ENCODE results near the gene SPPL3.
"Not testable (repeated sequence)": the region's sequence is repeated elsewhere in the genome, so short reads cannot be mapped to it uniquely, and the experiment has no call there.

The SPPL3 gene

DNA sequence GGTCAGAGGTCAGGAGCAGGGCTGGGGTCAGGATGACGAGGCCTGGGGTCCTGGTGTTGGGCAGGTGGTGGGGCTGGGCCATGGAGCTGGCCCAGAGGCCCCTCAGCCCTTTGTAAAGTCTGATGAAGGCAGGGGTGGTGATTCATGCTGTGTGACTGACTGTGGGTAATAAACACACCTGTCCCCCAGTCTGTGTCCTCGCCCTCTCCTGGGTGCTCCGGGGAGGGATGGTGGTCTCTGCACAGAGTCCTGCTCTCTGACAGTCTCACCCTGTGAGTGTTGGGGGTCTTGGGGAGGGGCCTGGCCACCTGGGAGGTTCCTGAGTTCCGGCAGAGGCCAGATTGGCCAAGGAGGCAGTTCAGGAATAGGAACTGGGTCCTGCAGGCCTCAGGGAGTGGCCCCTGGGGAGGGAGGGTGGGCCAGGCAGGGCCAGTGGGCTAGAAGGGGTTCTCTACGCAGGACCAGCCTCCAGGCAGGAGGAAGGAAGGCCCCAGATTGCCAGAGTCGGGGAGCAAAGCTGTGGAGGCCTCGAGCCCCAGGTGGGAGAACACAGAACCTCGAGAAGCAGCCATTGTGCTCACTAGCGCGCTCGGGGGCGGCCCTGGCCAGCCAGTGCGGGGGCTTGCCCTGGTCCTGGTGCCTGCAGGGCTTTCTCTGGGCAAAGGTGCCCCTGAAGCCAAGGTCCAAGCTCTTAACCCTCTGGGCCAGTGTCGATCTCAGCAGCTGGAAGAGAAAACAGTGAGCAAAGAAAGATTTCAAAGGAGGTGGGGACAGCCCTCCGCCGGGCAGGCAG, 164.1 kb downstream of the SPPL3 start:
- DNase-seq: no peak

DNA sequence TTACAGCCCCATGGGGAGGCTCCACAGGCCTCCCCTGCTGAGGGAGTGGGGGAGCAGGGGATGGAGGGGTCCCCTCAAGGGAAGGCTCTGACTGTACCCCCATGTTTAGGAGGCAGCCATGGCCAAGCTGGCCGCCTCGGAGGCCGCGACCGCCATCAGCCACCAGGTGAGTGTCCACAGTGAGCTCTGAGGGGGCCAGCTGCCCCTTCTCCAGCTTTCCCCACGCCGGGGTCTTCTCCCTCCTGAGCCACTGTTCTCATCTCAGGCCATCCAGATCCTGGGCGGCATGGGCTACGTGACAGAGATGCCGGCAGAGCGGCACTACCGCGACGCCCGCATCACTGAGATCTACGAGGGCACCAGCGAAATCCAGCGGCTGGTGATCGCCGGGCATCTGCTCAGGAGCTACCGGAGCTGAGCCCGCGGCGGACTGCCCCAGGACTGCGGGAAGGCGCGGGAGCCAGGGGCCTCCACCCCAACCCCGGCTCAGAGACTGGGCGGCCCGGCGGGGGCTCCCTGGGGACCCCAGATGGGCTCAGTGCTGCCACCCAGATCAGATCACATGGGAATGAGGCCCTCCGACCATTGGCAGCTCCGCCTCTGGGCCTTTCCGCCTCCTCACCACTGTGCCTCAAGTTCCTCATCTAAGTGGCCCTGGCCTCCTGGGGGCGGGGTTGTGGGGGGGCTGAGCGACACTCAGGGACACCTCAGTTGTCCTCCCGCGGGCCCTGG, 165.0 kb downstream of the SPPL3 start:
- DNase-seq: no peak

DNA sequence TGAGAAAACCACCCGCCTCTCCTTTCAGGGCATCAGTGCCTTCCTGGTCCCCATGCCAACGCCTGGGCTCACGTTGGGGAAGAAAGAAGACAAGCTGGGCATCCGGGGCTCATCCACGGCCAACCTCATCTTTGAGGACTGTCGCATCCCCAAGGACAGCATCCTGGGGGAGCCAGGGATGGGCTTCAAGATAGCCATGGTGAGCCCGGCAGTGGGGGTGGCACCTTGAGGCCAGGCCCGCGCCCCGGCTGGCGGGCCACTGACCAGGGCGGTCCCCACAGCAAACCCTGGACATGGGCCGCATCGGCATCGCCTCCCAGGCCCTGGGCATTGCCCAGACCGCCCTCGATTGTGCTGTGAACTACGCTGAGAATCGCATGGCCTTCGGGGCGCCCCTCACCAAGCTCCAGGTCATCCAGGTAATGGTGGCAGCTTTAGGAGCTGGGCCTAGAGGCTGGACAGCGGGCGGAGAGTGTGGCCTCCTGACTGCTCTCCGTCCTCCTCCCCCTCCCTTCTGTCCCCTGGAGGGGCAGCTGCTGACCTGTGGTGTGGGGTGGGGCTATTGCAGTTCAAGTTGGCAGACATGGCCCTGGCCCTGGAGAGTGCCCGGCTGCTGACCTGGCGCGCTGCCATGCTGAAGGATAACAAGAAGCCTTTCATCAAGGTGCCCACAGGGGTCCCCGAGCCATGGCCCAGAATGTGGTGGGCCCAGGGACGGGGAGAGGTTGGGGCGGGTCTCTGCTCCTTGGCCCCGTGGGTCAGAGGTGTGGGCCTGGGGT, 165.7 kb downstream of the SPPL3 start:
- DNase-seq: no peak

DNA sequence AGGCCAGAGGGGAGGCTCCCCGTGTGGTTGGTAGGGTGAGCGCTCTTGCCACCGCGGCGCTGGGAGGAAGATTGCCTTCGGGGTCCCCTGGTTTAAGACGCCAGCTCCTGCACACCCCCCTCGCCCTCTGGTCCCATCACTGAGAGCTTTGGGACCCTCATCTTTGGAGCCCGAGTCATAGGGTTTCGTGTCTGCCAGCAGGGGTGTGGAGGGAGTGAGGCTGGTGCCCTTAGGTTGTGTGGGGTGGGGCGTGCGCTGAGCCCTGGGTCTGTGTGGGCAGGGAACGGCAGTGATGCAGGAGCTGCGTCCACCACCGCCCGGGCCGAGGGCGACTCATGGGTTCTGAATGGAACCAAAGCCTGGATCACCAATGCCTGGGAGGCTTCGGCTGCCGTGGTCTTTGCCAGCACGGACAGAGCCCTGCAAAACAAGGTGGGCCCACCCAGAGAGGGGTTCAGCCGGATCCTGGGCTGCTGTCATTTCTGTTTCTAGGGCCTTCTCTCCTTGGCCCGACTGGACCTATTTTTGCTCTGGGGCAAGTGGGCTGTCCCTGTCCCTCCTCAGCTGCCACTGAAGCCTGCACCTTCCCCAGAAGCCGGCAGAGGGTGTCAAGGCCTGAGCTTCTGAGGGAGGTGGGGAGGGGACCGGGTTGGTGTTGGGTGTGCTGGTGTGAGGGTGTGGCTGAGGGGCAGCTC, 166.5 kb downstream of the SPPL3 start:
- no peak for DNase-seq

DNA sequence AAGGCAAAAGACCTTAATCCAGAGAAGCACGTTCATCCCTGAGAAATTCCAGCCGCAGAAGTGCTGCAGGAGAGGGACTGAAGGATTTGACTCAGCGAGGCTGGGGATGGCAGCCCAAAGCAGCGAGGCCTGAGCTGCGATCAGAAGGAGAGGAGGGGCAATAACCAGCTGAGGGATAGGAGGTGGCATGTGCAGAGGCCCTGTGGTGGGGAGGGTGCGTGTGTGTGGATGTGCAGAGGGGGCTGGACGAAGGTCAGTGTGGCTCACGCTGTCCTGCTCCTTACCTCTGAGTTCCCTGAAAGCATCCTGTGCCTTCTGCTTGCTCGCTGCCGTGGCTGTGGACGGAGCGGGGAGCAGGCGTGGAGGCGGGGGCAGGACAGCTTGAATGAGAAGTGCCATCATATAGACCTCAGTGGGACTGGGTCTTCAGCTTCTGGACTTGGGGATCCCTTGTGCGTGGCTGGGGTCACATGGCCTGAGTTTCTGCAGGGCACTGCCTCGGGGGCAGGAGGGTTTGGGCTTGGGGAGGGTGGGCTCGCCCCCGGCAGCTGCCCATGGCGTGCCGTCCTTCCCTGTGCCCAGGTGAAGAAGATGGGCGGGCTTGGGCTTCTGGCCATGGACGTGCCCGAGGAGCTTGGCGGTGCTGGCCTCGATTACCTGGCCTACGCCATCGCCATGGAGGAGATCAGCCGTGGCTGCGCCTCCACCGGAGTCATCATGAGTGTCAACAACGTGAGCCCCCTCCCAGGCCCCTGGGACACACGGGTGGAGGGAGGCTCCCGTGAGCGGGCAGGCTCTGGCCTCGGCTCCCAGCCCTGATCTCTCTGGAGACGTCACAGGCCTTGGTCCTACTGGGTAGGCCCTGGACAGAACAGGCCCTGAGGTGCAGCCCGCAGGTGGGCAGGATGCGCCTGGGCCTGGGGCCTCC, 167.5 kb downstream of the SPPL3 start:
- DNase-seq: no peak

DNA sequence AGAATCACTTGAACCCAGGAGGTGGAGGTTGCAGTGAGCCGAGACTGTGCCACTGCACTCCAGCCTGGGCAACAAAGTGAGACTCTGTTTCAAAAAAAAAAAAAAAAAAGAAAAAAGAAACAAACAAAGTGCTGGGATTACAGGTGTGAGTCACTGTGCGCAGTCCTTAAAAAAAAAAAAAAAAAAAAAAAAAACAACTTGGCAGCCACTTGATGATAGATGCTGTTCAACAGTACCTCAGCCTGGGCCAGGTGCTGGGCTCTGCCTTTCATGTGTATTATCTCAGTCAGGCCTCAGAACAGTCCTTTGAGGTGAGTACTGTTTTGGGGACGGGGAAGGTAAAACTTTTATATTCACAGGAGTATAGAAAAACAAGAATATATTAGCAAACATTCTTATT, 169.0 kb downstream of the SPPL3 start:
- no peak for DNase-seq

DNA sequence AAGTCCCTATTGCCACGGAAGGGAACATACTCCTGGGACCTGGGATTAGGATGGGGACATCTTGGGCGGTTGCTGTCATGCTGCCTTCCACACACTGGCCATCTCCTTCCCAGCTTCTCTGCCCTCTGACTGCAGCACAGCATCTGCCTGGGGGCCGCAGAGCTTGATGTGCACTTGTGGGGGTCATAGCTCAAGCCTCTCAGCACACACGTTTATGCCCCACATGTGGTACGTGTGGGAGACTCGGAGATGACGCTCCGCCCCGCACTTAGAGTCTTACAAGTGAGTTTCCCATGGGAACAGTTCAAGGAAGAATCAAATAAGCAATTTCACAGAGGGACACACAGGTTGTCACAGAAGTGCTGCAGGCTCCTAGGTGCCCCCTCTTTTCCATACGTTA, 169.9 kb downstream of the SPPL3 start:
- no peak for DNase-seq

DNA sequence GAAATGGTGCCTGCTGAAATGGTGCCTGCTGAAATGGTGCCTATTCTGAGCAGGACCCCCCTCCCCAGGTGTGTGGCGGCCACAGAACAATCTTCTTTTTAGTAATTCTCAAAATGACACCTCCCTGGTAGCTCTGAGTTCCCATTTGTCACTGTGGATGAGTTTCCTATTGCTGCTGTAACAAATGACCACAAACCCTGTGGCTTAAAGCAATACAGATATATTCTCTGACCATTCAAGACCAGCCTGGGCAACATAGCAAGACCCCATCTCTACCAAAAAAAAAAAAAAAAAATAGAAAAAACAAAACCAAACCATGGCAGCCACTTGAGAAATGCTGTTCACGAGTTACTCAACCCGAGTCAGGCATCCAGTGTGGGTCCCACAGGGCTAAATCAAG, 170.6 kb downstream of the SPPL3 start:
- no peak for DNase-seq

DNA sequence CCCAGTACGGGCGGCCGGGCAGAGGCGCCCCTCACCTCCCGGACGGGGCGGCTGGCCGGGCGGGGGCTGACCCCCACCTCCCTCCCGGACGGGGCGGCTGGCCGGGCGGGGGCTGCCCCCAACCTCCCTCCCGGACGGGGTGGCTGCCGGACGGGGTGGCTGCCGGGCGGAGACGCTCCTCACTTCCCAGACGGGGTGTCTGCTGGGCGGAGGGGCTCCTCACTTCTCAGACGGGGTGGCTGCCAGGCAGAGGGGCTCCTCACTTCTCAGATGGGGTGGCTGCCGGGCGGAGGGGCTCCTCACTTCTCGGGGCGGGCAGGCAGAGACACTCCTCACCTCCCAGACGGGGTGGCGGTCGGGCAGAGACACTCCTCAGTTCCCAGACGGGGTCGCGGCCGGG, 172.0 kb downstream of the SPPL3 start:
- DNase-seq: not testable (repeated sequence)

DNA sequence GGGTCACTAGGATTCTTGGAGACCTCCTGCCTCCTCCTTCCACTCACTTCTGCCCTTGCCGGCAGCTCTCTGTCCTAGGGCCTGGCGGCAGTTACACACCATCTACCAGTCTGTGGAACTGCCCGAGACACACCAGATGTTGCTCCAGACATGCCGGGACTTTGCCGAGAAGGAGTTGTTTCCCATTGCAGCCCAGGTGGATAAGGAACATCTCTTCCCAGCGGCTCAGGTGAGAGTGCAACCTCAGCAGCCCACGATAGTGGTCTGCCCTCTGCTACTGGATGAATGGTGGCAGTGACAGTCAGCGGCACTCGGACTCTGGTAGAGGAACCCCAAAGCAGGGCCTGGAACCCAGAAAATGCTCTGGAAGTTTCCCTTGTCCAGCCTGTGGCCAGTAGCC, 177.2 kb downstream of the SPPL3 start:
- DNase-seq: no peak

DNA sequence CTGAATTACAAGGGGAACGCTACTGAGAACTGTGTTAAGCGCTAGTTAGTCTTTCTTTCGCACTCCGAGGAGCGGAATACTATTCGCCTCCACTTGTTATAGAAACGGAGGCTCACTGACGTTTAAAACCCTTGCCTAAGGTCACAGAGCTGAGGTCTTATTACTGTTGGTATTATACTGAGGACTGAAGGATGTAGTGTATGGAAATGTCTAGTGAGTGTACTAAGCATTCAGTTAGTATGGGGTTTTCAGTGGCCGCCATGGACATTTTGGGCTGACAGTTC, 177.7 kb downstream of the SPPL3 start:
- no peak for DNase-seq

DNA sequence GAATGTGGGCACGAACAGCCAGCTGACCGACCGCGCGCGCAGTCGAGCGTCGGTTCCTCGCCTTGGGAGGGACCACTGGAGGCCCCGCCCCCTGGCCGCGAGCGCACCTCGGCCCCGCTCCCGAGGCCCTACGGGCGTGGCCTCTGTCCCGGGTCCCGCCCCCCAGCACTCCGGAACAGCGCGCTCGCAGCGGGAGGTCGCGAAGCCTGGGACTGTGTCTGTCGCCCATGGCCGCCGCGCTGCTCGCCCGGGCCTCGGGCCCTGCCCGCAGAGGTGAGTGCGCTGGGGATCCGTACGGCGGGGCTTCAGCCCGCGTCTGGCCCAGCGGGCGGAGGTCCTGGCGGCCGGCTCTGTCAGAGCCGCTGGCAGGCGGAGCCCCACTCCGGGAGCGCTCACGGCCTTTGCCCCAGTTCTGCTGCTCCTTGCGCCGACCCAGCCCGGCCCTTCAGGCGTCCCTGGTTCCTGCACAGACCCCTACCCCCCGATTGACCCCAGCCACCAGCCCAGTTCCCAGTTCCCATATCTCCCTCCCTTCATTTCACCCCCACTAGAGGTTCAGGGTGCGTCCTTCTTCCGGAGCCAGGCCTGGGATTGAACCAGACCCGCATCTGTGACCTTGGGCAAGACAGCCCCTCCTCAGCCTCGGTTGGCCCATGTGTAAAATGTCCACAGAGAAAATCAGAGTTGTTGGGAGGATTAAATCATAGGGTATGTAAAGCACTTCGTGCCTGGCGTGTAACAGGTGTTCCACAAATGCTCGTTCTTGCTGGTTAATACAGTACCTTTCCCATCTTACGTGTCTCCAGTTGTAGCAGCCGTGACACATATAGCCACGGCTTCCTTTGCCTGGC, 178.3 kb downstream of the SPPL3 start, which contains the start of gene ACADS:
TSS of gene ACADS (plus strand) at position 168 of the 851 bp plus-strand sequence. CDS start at position 228, 60 bp downstream.
- peak; percentile 67 for DNase-seq

DNA sequence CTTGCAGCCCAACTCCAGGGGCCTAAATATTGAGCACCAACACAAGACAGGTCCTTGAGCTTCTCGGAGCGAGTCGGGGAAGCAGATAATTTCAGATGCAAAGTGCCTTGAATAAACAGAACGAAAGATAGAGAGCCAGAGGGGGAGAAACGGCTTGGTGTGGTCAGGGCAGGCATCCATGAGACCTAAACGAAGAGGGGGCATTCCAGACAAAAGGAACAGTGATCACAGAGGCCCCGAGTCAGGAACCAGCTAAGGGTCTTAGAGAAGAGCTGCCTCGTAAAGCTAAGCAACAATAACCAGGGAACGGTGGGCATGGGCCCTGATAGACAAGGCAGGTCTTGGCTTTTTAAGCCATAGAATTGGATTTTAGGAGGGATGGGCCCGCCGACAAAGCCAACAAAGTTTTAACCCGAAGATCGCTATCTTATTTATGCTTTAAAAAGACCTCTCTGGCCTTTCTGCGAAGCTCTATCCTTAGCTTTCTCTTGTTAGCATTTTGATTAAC, 179.0 kb downstream of the SPPL3 start:
- DNase-seq: no peak

DNA sequence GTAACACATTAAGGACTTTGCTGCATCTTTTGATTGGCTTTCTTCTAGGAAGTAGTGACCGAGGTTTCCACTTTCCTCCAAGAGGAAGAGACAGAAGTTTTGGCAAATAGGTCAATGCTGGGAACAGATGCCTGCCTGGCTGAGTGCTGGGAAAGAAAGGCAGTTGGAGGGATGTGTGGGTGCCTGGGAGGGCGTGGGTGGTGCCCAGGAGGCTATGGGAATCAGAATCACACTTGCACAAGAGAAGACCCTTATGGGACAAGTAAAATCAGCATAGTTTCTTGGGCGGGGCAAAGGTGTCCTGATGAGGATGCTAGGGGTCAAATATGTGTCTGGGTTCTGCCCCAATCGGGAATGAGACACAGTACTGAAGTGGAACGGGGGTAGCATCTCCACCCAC, 179.4 kb downstream of the SPPL3 start:
- DNase-seq: no peak

DNA sequence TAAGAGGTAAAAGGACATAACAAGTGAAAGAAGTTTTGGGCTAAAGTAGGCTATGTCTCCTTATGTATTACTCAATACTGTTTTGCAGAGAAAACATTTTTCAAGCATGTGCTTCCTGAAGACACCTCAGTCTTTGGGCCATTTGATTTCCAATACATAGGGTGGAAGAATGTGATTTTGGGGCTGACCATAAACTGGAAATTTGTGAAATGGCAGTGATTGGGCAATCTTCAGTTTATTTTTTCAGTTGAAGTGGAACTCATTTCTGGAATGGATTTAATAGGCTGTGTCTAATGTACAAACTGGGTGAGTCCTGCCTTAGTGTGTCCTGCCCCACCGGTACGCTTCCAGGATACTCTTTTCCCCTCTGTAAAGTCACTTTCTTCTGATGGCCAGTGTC, 181.4 kb downstream of the SPPL3 start:
- DNase-seq: no peak

DNA sequence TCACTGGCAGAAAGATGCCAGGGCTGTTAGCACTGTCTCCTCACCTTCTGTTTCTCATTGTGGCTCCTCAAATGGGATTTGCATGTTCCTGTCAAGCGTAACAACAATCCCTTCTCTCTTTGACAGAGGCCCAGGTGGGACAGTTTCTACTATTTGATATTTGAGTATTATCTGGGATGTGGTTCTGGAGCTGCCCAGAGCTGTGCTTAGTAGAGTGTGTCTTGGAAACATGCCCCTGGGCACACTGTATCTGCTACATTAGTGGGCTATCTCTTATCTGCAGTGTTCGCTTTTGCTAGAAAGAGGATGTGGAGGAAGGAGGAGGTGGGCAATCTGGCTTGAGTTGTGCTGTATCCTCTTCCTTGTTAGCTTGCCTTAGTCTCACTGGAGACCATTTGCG, 182.3 kb downstream of the SPPL3 start:
- no peak for DNase-seq

DNA sequence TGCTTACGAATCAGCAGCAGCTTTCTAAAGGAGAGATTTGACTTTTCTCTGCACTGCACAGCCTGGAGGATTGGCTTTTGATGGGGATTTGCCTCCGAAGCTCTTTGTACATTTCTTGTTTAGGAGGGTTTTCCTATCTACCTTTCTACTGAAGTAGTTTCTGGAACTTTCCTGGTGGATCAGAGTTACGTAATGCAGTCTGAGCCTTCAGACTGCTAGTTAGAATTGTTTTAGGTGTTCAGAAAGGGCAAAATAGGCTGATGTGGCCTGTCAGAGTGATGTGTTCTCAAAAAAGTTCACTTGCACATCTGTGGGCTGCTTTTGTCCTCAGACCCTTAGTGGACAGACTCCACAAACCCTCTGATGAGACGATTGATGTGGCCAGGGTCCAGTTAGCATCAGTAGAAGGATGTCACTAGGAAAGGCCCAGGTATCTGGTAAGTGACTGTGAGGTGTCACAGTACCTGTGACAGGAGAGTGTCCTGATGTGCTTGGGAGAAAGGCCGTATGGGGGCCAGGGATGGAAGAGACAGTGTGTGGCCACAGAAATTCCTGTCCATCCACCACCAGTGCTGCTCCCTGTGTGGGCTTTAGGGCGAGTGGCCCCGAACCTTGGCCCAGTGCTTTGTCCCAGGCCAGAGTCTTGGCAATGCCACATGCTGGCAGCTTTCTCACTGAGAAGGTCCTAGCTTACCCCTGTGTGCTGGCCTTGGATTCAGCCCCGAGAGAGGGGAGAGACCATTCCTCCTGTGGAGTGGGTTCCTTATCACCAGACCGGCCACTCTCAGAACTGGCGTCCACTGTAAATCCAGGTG, 183.0 kb downstream of the SPPL3 start:
- DNase-seq: no peak

DNA sequence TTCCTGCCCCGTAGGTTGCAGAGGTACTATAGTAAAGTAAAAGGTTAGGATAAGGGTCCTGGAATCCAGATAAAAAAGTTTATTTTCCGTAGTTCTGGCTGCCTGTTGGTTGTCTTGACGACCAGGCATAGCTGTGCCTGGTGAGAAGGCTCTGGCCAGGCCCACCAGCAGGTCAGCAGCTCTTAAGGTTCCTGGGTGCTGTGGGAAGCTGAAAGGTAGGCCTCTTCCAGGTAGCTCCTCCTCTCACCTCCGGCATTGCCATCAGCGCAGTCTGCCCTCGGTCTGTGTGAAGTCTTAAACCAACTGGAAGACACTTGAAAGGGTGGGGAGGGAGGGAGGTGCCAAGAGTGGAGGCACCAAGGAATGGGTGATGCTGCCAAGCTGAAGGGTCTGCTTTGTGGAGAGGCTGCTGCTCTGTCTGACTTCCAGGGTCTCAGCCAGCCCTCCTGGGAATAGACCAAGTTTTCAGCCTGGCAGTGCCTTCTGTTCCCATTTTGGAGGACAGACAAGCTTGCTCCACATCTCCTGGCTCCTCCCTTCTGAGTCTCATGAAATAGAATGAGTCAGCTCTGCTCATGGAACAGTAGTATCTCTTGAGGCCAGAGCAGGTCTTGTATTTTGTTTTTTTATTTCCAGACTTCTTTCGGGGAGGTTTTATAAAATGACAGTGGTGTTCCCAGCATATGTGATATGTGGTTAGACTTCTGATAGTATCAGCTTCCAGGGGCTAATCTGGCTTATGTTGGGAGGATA, 183.7 kb downstream of the SPPL3 start:
- DNase-seq: peak; percentile 45
